CD4-positive, alpha-beta T cell treated with Interferon alpha-2 for 1 hour (primary cell): Measurements from ENCODE around the gene HES1.

Source experiments
- DNase-seq, 2 donors: peaks; one replicate each; pipeline ENCODE4 v3.0.0-alpha.2; 2020 to 2022

HES1 gene

DNA sequence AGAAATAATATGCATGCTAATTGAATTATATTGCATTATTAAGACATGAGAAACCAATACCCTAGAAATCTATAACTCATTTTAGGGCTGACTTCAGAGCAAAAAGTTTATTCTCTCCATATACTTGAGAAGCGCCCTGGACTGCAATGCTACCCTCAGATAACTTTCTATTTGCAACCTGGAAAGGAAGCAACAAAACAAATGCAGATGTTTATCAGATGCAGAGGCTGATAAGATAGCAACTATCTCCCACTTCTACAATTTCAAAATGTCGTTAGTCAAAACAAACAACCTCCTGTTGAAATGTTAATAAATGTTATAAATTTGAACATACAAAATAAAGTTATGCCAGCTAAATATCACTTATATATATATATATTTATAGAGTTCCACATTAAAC lies 34.8 kb downstream of the HES1 start:
- DNase-seq: no peak

DNA sequence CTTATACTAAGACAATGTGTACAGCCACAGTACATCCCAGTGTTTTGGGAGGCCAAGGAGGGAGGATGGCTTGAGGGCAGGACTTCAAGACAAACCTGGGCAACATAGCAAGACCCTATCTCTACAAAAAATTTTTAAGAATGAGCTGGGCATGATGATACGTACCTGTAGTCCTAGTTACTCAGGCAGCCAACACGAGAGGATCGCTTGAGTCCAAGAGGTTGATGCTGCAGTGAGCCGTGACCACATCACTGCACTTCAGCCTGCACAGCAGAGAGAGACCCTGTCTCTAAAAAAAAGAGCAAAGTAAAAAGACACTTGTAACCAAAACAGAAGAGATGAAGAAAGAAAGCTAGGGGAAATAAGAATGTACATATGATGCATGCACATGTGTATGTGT lies 38.5 kb downstream of the HES1 start:
- DNase-seq: no peak

DNA sequence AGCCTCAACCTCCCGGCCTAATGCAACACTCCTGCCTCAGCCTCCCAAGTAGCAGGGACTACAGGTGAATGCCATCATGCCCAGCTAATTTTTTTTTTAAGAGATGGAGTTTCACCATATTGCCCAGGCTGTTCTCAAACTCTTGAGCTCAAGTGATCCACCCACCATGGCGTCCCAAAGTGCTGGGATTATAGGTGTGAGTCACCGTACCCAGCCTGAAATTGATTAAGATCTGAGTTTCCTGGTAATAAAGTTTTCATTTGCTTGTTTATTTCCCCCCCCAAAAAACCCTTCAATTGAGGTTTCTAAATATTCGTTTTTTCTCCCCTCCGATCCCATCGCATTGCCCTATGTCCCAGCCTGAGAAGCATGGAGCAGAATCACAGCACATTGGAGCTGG lies 39.0 kb downstream of the HES1 start:
- DNase-seq: no peak

DNA sequence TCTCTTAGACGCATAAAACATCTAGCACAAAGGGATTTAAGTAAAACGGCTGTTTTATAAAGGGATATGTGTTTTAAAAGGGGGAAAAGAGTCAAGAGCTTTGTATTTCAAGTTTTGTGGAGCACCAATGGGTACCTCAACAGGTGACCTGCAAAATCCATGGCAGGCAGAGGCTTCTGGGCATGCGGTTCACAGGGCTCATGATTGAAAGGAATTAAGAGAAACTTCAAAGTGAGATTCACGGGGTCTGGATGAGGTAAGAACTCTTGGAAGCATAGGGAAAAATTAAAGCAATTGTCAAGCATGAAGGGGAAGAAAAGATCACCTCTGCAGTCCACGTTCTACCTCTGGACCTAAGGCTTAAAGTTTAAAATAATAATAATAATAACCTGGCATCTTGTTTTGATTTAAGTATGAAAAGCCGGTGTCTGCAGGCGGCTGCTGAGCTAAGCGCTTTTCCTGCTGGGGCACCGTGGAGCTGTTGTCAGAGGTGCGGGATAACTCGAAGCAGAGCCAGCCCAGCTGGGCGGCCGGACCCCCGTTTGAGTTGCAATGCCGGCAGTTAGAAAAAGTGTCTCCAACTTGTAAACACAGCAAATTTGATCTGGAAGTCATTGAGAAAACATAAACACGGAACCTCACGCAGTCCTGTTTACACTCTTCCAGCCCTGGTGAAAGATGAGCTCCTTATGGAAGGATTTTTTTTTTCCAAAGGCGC lies 40.5 kb downstream of the HES1 start:
- no peak for DNase-seq

DNA sequence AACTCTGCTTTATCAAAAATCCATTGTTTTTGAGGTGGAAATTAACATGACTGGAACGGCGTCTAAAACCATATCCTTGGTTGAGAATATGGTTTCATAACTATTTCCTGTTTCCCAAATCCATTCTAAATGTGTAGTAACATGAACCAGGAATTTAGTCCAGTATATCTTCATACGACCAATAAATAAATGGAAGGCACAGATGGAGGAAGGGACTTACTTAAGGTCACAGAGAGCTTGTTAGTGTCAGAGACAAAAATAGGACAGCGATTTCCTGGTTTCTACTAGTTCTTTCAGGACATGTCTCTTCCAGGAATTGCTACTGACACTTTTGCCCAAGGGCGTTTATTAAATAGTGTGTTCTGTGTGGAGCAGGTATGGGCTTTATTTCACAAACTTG lies 41.2 kb downstream of the HES1 start:
- no peak for DNase-seq

DNA sequence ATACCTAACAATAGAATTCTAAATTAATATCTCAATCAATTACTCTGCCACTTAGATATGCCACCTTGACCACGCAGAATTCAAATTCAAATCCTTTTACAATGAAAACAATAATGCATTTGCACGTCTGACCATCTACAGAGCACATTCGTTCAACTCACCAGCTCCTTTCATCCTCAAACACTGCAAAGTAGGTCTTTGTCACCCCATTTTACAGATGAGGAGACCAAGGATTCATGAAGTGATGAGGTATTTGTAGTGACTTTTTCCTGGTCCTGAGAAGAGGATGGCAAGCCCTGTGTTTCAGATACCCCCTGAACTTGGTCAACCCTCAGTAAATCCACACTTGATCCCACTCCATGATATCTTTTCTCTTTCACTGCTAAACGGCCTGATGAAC lies 42.2 kb downstream of the HES1 start:
- DNase-seq: no peak

DNA sequence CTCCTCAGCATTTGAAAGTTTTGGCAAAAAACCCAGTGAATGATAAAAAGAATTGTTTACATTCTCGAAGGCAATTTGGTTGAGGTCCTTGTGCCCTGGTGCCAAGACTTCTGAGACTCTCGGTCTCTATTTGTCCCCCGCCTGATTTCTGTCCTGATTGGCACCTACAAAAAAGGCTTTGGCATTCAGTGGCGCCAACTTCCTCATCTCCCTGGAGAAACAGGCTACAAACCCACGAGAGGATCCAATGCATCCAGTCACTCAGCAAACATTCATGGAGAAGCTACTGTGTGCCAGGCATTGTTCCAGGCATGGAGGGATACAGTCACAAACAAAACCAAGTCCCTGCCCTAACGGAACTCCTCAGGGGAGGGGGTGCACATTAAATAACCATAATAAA lies 42.7 kb downstream of the HES1 start:
- no peak for DNase-seq

DNA sequence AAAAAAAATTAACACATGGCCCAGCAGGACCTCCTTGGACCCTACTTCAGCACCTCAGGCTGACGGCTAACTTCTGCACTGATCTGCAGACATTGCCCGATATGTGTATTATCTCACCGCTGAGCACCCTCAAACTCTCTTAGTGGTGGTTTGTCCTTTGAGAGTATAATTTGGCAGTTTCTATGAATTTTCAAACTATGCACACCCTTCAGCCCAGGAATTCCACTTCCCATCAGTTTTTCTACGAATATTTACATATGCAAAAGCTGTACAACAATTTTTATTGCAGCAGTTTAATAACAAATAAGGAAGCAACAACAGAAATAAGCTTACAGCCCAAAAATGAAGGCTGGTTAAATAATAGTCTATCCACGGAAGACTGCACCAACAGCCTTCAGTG lies 44.6 kb downstream of the HES1 start:
- no peak for DNase-seq

DNA sequence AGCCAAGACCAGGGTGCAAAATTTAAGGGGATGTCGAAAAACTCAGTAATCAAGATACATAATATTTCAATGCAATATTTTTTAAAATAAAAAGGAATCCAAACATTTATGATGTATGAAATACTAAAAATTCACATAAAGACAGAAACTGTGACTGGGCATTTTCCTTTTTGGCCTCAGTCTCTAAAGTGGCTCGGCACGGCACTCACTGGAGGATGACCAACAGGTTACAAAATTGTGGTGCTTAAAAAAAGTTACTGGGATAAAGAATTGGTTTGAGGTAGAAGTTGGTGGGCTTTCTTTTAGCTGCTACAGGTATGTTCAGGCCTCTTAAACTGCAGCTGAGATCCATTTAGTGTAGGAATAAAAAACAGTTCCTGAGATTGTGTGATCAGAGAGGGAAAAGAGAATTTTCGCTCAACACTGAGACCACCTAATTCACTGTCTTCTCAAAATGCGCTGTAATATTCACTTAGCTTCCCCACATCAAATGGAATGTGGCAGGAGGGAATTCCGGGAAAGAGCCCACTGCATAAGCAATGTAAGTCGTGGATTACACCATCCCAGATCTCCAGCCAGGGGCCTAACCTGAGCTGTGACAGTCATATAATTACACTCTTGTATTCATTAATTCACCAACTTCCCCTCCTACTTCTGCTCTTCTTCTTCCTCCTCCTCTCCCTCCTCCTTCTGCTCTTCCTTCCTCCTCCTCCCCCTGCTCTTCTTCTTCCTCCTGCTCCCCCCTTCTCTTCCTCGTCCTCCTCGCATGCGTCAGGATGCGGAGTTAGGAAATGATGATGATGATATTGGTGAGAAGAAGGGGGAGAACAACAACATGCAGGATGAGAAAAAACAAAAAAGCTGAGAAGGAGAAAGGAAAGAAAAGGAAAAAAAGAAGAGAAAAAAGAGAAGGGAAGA lies 45.9 kb downstream of the HES1 start:
- DNase-seq: no peak

DNA sequence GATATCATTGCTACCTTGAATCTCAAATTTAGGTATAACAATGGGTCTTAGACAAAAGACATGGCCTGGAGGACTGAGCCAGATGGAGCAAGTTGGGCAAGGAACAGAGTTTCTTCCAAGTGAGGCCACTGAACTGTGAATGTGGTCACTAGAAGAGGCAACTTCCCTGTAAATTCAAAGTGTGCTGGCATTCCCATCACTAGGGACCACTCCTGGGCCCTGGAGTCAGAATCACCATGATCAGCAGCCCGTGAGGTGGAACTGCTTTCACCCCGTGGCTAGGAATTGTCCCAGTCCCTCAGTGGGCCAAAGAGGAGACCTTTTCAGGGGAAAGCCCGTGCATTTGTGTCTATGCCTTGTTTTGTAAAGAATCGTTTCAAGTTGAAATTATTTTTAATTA lies 47.3 kb downstream of the HES1 start:
- no peak for DNase-seq

DNA sequence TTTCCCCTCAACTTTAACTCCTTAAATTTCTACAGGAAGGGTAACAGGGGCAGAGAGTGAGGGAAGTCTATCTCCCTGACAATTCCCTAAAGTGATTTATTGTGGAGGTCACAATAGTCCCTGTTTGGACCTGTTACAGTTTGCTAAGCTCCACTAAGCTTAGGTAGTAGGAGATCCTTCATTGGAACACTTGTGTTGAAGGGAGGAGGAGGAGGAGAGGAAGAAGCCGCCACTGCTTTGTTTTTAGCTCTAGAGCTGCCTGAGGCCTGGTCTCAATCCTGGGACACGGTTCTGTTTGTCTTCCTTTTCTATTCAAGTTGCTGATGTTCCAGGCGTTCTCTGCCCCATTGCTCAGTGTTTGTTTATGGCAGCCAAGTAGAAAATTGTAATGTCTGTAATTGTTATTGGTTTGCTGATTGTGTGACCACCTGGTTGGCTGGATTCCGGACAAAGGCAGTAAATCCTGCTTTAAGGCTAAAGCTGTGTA lies 48.4 kb downstream of the HES1 start:
- DNase-seq: no peak

DNA sequence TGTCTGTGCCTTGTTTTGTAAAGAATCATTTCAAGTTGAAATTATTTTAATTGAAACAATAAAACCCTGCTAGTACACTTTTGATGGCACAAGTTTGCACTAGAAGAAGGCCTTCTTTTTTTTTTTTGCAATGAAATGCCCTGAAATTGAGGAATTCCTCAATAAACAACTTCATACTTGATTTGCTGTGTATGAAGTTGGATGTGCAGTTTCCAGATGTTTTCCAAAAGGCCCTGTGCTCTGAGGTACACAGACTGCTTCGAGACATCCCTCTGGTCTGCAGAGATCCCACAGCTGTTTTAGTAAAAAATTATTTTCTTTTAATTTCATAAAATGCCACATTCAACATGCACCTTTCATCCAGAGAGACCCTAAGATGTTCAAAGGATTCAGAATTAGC lies 48.9 kb downstream of the HES1 start:
- no peak for DNase-seq

DNA sequence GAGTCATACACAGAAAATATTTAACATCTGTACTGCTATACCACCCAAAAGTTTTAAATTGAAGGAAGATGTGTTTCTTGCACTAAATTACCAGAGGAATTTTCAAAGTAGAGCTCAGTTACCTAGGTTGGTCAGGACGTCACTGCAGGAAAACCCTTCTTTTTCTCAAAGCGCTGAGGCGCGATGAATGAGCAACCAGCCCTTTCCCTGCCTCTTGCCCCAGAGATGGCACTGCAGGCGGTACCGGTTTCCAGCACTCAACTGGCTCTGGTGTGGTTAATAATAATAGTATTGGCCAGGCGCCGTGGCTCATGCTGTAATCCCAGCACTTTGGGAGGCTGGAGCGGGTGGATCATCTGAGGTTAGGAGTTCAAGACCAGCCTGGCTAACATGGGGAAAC lies 49.3 kb downstream of the HES1 start:
- no peak for DNase-seq

DNA sequence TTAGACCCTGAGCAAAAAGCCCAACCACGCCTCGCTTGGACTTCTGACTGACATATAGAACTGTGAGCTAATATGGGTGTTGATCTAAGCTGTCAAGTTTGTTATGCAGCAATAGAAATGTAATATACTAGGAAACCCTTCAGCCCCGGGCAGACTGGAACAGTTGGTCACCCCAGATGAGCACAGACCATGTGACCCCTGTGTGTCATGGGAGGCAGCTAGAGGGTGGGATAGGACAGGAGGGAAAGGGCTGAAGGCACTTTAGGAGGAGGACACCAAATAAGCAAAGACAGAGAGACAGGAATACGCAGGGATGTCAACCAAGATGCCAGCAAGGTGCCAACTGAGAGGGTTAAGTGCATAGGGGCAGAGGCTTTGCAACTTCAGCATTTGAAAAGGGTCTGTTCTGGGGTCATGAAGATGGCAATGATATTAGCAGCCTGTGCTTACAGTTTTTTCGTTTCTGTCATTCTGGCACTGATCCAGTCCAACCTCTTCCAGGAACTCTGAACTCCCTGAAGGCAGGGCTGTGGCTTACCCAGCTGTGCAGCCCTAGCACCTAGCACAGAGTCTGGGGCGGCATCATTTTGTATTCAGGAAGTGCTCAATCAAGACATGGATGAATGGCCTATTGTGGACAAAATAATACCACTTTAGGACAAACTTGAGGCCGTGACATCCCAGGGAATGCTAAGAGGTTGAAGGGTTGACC lies 51.4 kb downstream of the HES1 start:
- DNase-seq: no peak
